K562 (cell line): ENCODE results near the gene COL8A2. TPM values are rescaled to one million over a fixed set of nuclear protein-coding genes. Genes with fewer than 3 reads are reported as not detected.

Experiments used
- CBFA2T3 ChIP-seq: fragments of 450-650 bp; IDR thresholded peaks from 2 replicates; pipeline ENCODE4 v1.6.1; 2017
- CCNT2 ChIP-seq: IDR thresholded peaks from 2 replicates; pipeline ENCODE4 v1.6.1; 2011; ENCODE audit warnings: borderline replicate concordance, low read depth, mild to moderate bottlenecking, moderate library complexity, mixed read lengths, low read length; ENCODE audit not compliant: insufficient read length; ENCODE audit errors: extremely low read depth
- E2F8 ChIP-seq: fragments of 450-650 bp; IDR thresholded peaks from 2 replicates; pipeline ENCODE4 v1.7.1; 2018; ENCODE audit warnings: mild to moderate bottlenecking, low read depth; ENCODE audit not compliant: partially characterized antibody
- MAFF ChIP-seq: IDR thresholded peaks from 2 replicates; pipeline ENCODE4 v1.6.1; 2012; ENCODE audit warnings: low read length, improper control_type of control experiment
- MLLT1 ChIP-seq, 2 experiments: fragments of 450-650 bp; IDR thresholded peaks; 2 replicates each; pipeline ENCODE4 v1.6.1; 2016
- NBN ChIP-seq: fragments of 450-650 bp; IDR thresholded peaks from 2 replicates; pipeline ENCODE4 v1.6.1; 2016; ENCODE audit warnings: low read depth, mild to moderate bottlenecking
- NR2C2 ChIP-seq, 2 experiments: fragments of 200-800 bp in 1 of 2; sonication (Bioruptor generic) in 1 of 2; sonication (generic) in 1 of 2; formaldehyde crosslinking in 1 of 2; IDR thresholded peaks; 2 replicates each; pipeline versions ENCODE4 v1.6.1 to v1.8.0; 2016 to 2022; ENCODE audit warnings: mild to moderate bottlenecking in 1 of 2, missing compliant biosample characterization in 1 of 2, missing genetic modification characterization in 1 of 2, missing genetic modification reagents in 1 of 2
- PURB ChIP-seq: sonication (generic); formaldehyde crosslinking; IDR thresholded peaks from 2 replicates; pipeline ENCODE4 v1.9.0; 2021; ENCODE audit warnings: low read depth, mild to moderate bottlenecking, missing genetic modification reagents
- SMAD1 ChIP-seq: fragments of 150-350 bp; IDR thresholded peaks from 2 replicates; pipeline ENCODE4 v1.6.1; 2014; ENCODE audit warnings: low read length, low read depth; ENCODE audit not compliant: partially characterized antibody
- SMC3 ChIP-seq: conservative IDR thresholded peaks from 2 replicates; pipeline ENCODE4 v1.6.1; 2011; ENCODE audit warnings: low read depth, low read length, improper control_type of control experiment; ENCODE audit not compliant: insufficient read depth
- TSHZ1 ChIP-seq: fragments of 250-450 bp; sonication (Bioruptor Pico); IDR thresholded peaks from 2 replicates; pipeline ENCODE4 v1.4.0; 2020; ENCODE audit warnings: mild to moderate bottlenecking, moderate library complexity
- VEZF1 ChIP-seq: fragments of 200-800 bp; sonication (Bioruptor generic); IDR thresholded peaks from 2 replicates; pipeline ENCODE4 v1.6.1; 2017; ENCODE audit warnings: missing genetic modification characterization, missing compliant biosample characterization
- ZBTB1 ChIP-seq: sonication (generic); formaldehyde crosslinking; IDR thresholded peaks from 2 replicates; pipeline ENCODE4 v1.8.1; 2023; ENCODE audit warnings: missing genetic modification reagents, low read depth, mild to moderate bottlenecking, borderline replicate concordance
- ZBTB9 ChIP-seq: fragments of 450-650 bp; formaldehyde crosslinking; IDR thresholded peaks from 2 replicates; pipeline ENCODE4 v1.4.0; 2020; ENCODE audit warnings: mild to moderate bottlenecking, moderate library complexity
- ZNF780A ChIP-seq: fragments of 250-450 bp; sonication (Bioruptor Pico); IDR thresholded peaks from 2 replicates; pipeline ENCODE4 v1.5.0; 2021; ENCODE audit warnings: mild to moderate bottlenecking
- polyA plus RNA-seq, 8 experiments: library from polyadenylated mRNA; depleted of rRNA in 4 of 8; stranded (reverse) in 5 of 8; unstranded in 3 of 8; fragments of >200 nt; fragmentation: Nextera tagmentation in 2 of 8; fragmentation: Illumina TruSeq in 1 of 8; extraction: Ambion mirVana in 2 of 8; extraction: Trizol in 1 of 8; gene quantifications; 2 replicates each; pipeline versions ENCODE4 v1.2.1 to v1.2.3, GENCODE V29; 2011 to 2014; ENCODE audit warnings: inconsistent platforms in 1 of 8, missing spikeins in 1 of 8
- total RNA-seq, 7 experiments: library from RNA; depleted of rRNA in 6 of 7; stranded (reverse); fragments of >200 nt in 6 of 7; fragmentation: Illumina TruSeq in 2 of 7; extraction: Trizol in 2 of 7; gene quantifications; 2 replicates each; pipeline versions ENCODE4 v1.2.1 to v1.2.3, GENCODE V29; 2011 to 2021; ENCODE audit warnings: low replicate concordance in 1 of 7

The COL8A2 gene
- total and polyA plus RNA-seq, 9 of the 15 experiments (the other 6 are each of a cell fraction or from before 2014, with no cell fraction given): 0.03 to 0.14 (median 0.04) TPM; not detected in 5

- peak; percentile 96 for TF ChIP-seq VEZF1 (CRISPR knock-in tag)
- no peak for TF ChIP-seq ZBTB1 (CRISPR knock-in tag)
- TF ChIP-seq SMC3: peak; percentile 99
- TF ChIP-seq MLLT1 (IDR thresholded peaks at IDR 0.05): 0 out of 4 replicates have a peak, but pooled peaks have one; percentile 24 to 25
- no peak for TF ChIP-seq PURB
- peak; percentile 33 for TF ChIP-seq E2F8
- peak; percentile 89; the same call in 1 of the 2 replicates for TF ChIP-seq ZBTB9 (CRISPR knock-in tag)
- TF ChIP-seq NBN: 0 out of 2 replicates have a peak, but pooled peaks have one; percentile 22
- TF ChIP-seq ZNF780A (CRISPR knock-in tag): no peak
- peak; percentile 83 for TF ChIP-seq CCNT2
- TF ChIP-seq CBFA2T3: no peak
- peak; percentile 73 for TF ChIP-seq SMAD1
- no peak for TF ChIP-seq MAFF
- peak; percentile 86; the same call in 1 of the 2 replicates for TF ChIP-seq NR2C2 (CRISPR knock-in tag; IDR thresholded peaks at IDR 0.05)
- peak; percentile 91 for TF ChIP-seq NR2C2 (tag; IDR thresholded peaks at IDR 0.05)
- TF ChIP-seq TSHZ1: no peak
Observed at GRCh38 chr1:36149237-36149972, 24.4 kb upstream of the COL8A2 start, which contains the start of gene TRAPPC3 (continued).
